Naive thymus-derived CD8-positive, alpha-beta T cell (primary cell): ENCODE measurements around the gene MDGA2. TPM values are rescaled to one million over a fixed set of nuclear protein-coding genes. Genes with fewer than 3 reads are reported as not detected.

Source experiments
- ATAC-seq, 2 donors: fragments of 150-1000 bp; cut with Tn5 transposase in 1 of 2; sonication (Bioruptor Pico), chemical (Tn5 transposase) in 1 of 2; 1 replicate in 1 of 2; 2 replicates in 1 of 2; pipeline ENCODE4 v1.10.0; 2021; ENCODE audit warnings: mild to moderate bottlenecking in 2 of 2, moderate library complexity in 2 of 2
- POLR2A ChIA-PET: fragments of 350-600 bp; sonication (Branson Sonifier 250); formaldehyde crosslinking; loops from one replicate; lab custom pipeline; 2021; ENCODE audit warnings: antibody characterized with exemption; lab: Charles Lee
- DNase-seq, 10 donors: peaks; one replicate each; pipeline versions ENCODE4 v3.0.0 to v3.0.0-alpha.2; 2020 to 2022
- H3K27ac Mint-ChIP-seq, 10 donors: one replicate each; pipeline ENCODE4 v1.8.0; 2020 to 2022; ENCODE audit warnings: mild to moderate bottlenecking in 10 of 10, mixed read lengths in 10 of 10, moderate library complexity in 4 of 10, inconsistent platforms in 1 of 10
- H3K27me3 Mint-ChIP-seq, 5 donors: one replicate each; pipeline ENCODE4 v1.8.0; 2021 to 2022; ENCODE audit warnings: mixed read lengths in 5 of 5
- H3K36me3 Mint-ChIP-seq, 3 donors: one replicate each; pipeline ENCODE4 v1.8.0; 2020 to 2022; ENCODE audit warnings: mixed read lengths in 3 of 3, mild to moderate bottlenecking in 2 of 3, inconsistent platforms in 1 of 3
- H3K4me1 Mint-ChIP-seq, 4 donors: one replicate each; pipeline ENCODE4 v1.8.0; 2021 to 2022; ENCODE audit warnings: mixed read lengths in 4 of 4
- H3K4me3 Mint-ChIP-seq, 10 donors: one replicate each; pipeline ENCODE4 v1.8.0; 2020 to 2022; ENCODE audit warnings: mild to moderate bottlenecking in 10 of 10, mixed read lengths in 10 of 10, moderate library complexity in 6 of 10, inconsistent platforms in 1 of 10
- H3K9me3 Mint-ChIP-seq, 9 donors: one replicate each; pipeline ENCODE4 v1.8.0; 2020 to 2022; ENCODE audit warnings: mixed read lengths in 9 of 9, mild to moderate bottlenecking in 3 of 9, inconsistent platforms in 1 of 9, moderate library complexity in 1 of 9
- polyA plus RNA-seq, 3 donors: library from polyadenylated mRNA; unstranded; fragments of 300-500 nt; fragmentation: Illumina TruSeq; gene quantifications; one replicate each; pipeline ENCODE4 v1.2.3, GENCODE V29; 2021
- total RNA-seq, 8 experiments: library from RNA in 2 of 8; stranded (reverse) in 2 of 8; gene quantifications; one replicate each; pipeline ENCODE4 v1.2.3 and lab custom pipeline; 2021 to 2026

Gene MDGA2
- total and polyA plus RNA-seq, 5 experiments from 2014 or later, result not detected

- no peak overlapping the region for H3K27ac Mint-ChIP-seq
- DNase-seq, result no peak
- H3K9me3 Mint-ChIP-seq, result peaks cover 0 to 16% (median 2%) of the 10 kb centered on the region in 9 donors
- POLR2A ChIA-PET, result no interaction called here
- peaks cover 0 to 3% (median 0%) of the 10 kb centered on the region in 5 donors for H3K27me3 Mint-ChIP-seq
- no peak for ATAC-seq
- no peaks in the 10 kb centered on the region for H3K36me3 Mint-ChIP-seq
- no peak overlapping the region for H3K4me3 Mint-ChIP-seq
- no peaks in the 10 kb centered on the region for H3K4me1 Mint-ChIP-seq
These were observed 235.5 kb downstream of the MDGA2 start for GRCh38 chr14:47439953-47440352.

- no peaks in the 10 kb centered on the region for H3K36me3 Mint-ChIP-seq
- no peak overlapping the region for H3K4me3 Mint-ChIP-seq
- no peaks in the 10 kb centered on the region for H3K4me1 Mint-ChIP-seq
- ATAC-seq (no peak), DNase-seq (no peak)
- POLR2A ChIA-PET, result no interaction called here
- H3K9me3 Mint-ChIP-seq, result peaks cover 0 to 13% (median 0%) of the 10 kb centered on the region in 9 donors
- peaks cover 0 to 3% (median 0%) of the 10 kb centered on the region in 5 donors for H3K27me3 Mint-ChIP-seq
- no peak overlapping the region for H3K27ac Mint-ChIP-seq
These were observed 236.7 kb downstream of the MDGA2 start for GRCh38 chr14:47438650-47439140.

- no peak overlapping the region for H3K4me3 Mint-ChIP-seq
- H3K27me3 Mint-ChIP-seq, result no peaks in the 10 kb centered on the region
- POLR2A ChIA-PET, result no interaction called here
- no peak for DNase-seq
- no peaks in the 10 kb centered on the region for H3K4me1 Mint-ChIP-seq
- peaks cover 0 to 12% (median 0%) of the 10 kb centered on the region in 9 donors for H3K9me3 Mint-ChIP-seq
- H3K27ac Mint-ChIP-seq, result no peak overlapping the region
- no peak for ATAC-seq
- H3K36me3 Mint-ChIP-seq, result no peaks in the 10 kb centered on the region
These were observed 240.0 kb downstream of the MDGA2 start for GRCh38 chr14:47435331-47435965.

- Mint-ChIP-seq H3K4me1 (no peaks in the 10 kb centered on the region), H3K4me3 (no peak overlapping the region), H3K27me3 (no peaks in the 10 kb centered on the region), H3K9me3 (peaks cover 0 to 15% (median 2%) of the 10 kb centered on the region in 9 donors), H3K36me3 (no peaks in the 10 kb centered on the region), H3K27ac (no peak overlapping the region)
- POLR2A ChIA-PET, result no interaction called here
- DNase-seq, result no peak
- ATAC-seq, result no peak
These were observed 247.8 kb downstream of the MDGA2 start for GRCh38 chr14:47427629-47428028.

- DNase-seq (no peak), ATAC-seq (no peak)
- H3K4me3 Mint-ChIP-seq, result no peak overlapping the region
- H3K27ac Mint-ChIP-seq, result no peak overlapping the region
- H3K27me3 Mint-ChIP-seq, result no peaks in the 10 kb centered on the region
- no peaks in the 10 kb centered on the region for H3K36me3 Mint-ChIP-seq
- POLR2A ChIA-PET, result no interaction called here
- H3K4me1 Mint-ChIP-seq, result no peaks in the 10 kb centered on the region
- peaks cover 0 to 14% (median 3%) of the 10 kb centered on the region in 9 donors for H3K9me3 Mint-ChIP-seq
These were observed 250.1 kb downstream of the MDGA2 start for GRCh38 chr14:47425302-47425701.

- H3K9me3 Mint-ChIP-seq, result peaks cover 0 to 13% (median 3%) of the 10 kb centered on the region in 9 donors
- no peaks in the 10 kb centered on the region for H3K27me3 Mint-ChIP-seq
- DNase-seq (no peak), ATAC-seq (no peak)
- H3K27ac Mint-ChIP-seq, result no peak overlapping the region
- H3K4me1 Mint-ChIP-seq, result no peaks in the 10 kb centered on the region
- H3K4me3 Mint-ChIP-seq, result no peak overlapping the region
- H3K36me3 Mint-ChIP-seq, result no peaks in the 10 kb centered on the region
- POLR2A ChIA-PET, result no interaction called here
These were observed 253.2 kb downstream of the MDGA2 start for GRCh38 chr14:47422191-47422590.

- H3K9me3 Mint-ChIP-seq, result peaks cover 0 to 21% (median 6%) of the 10 kb centered on the region in 9 donors
- H3K36me3 Mint-ChIP-seq, result no peaks in the 10 kb centered on the region
- no peak for ATAC-seq
- no peaks in the 10 kb centered on the region for H3K4me1 Mint-ChIP-seq
- H3K27ac Mint-ChIP-seq, result no peak overlapping the region
- DNase-seq, result no peak
- no peak overlapping the region for H3K4me3 Mint-ChIP-seq
- no peaks in the 10 kb centered on the region for H3K27me3 Mint-ChIP-seq
- POLR2A ChIA-PET, result no interaction called here
These were observed 263.9 kb downstream of the MDGA2 start for GRCh38 chr14:47411523-47411922.

GRCh38 chr14:47392326-47392725 lies 283.1 kb downstream of the MDGA2 start:
- Mint-ChIP-seq H3K27me3 (no peaks in the 10 kb centered on the region), H3K9me3 (peaks cover 0 to 16% (median 3%) of the 10 kb centered on the region in 9 donors), H3K4me3 (no peak overlapping the region), H3K36me3 (no peaks in the 10 kb centered on the region), H3K4me1 (no peaks in the 10 kb centered on the region), H3K27ac (no peak overlapping the region)
- no peak for DNase-seq
- ATAC-seq, result no peak
- POLR2A ChIA-PET, result no interaction called here

GRCh38 chr14:47390831-47391504 lies 284.4 kb downstream of the MDGA2 start:
- H3K4me1 Mint-ChIP-seq, result no peaks in the 10 kb centered on the region
- POLR2A ChIA-PET, result no interaction called here
- H3K4me3 Mint-ChIP-seq, result no peak overlapping the region
- peaks cover 0 to 6% (median 0%) of the 10 kb centered on the region in 9 donors for H3K9me3 Mint-ChIP-seq
- H3K27ac Mint-ChIP-seq, result no peak overlapping the region
- no peaks in the 10 kb centered on the region for H3K36me3 Mint-ChIP-seq
- DNase-seq, result no peak
- H3K27me3 Mint-ChIP-seq, result no peaks in the 10 kb centered on the region
- no peak for ATAC-seq

- no peaks in the 10 kb centered on the region for H3K4me1 Mint-ChIP-seq
- DNase-seq (no peak), ATAC-seq (no peak)
- no peaks in the 10 kb centered on the region for H3K36me3 Mint-ChIP-seq
- POLR2A ChIA-PET, result no interaction called here
- H3K9me3 Mint-ChIP-seq, result peaks cover 0 to 6% (median 0%) of the 10 kb centered on the region in 9 donors
- H3K4me3 Mint-ChIP-seq, result no peak overlapping the region
- H3K27ac Mint-ChIP-seq, result no peak overlapping the region
- no peaks in the 10 kb centered on the region for H3K27me3 Mint-ChIP-seq
These were observed 285.9 kb downstream of the MDGA2 start for GRCh38 chr14:47389535-47389934.

GRCh38 chr14:47366006-47366405 lies 309.4 kb downstream of the MDGA2 start:
- Mint-ChIP-seq H3K4me3 (no peak overlapping the region), H3K4me1 (no peaks in the 10 kb centered on the region), H3K27me3 (no peaks in the 10 kb centered on the region), H3K36me3 (no peaks in the 10 kb centered on the region), H3K9me3 (peaks cover 0 to 11% (median 4%) of the 10 kb centered on the region in 9 donors), H3K27ac (no peak overlapping the region)
- POLR2A ChIA-PET, result no interaction called here
- no peak for DNase-seq
- no peak for ATAC-seq

- H3K4me1 Mint-ChIP-seq, result no peaks in the 10 kb centered on the region
- no peak overlapping the region for H3K4me3 Mint-ChIP-seq
- DNase-seq, result no peak
- H3K9me3 Mint-ChIP-seq, result peaks cover 0 to 11% (median 4%) of the 10 kb centered on the region in 9 donors
- H3K27me3 Mint-ChIP-seq, result no peaks in the 10 kb centered on the region
- POLR2A ChIA-PET, result no interaction called here
- H3K36me3 Mint-ChIP-seq, result no peaks in the 10 kb centered on the region
- ATAC-seq, result no peak
- no peak overlapping the region for H3K27ac Mint-ChIP-seq
These were observed 310.2 kb downstream of the MDGA2 start for GRCh38 chr14:47365233-47365632.

- ATAC-seq, result no peak
- POLR2A ChIA-PET, result no interaction called here
- H3K4me3 Mint-ChIP-seq, result no peak overlapping the region
These were observed 322.2 kb downstream of the MDGA2 start for GRCh38 chr14:47353186-47353585.

More at GRCh38 chr14:47353186-47353585, 322.2 kb downstream of the MDGA2 start:
- H3K27ac Mint-ChIP-seq, result no peak overlapping the region
- peaks cover 0 to 20% (median 7%) of the 10 kb centered on the region in 9 donors for H3K9me3 Mint-ChIP-seq
- H3K4me1 Mint-ChIP-seq, result no peaks in the 10 kb centered on the region
- DNase-seq, result no peak
- no peaks in the 10 kb centered on the region for H3K36me3 Mint-ChIP-seq
- H3K27me3 Mint-ChIP-seq, result no peaks in the 10 kb centered on the region
